GM19463 (cell line): ENCODE measurements around the gene COL4A6.
A peak's percentile ranks its signal among the peaks of the same experiment; 100 is the strongest.
"Not testable (repeated sequence)": the region's sequence is repeated elsewhere in the genome, so short reads cannot be mapped to it uniquely, and the experiment has no call there.

Source experiments
- ATAC-seq: cut with Tn5 transposase; IDR thresholded peaks from one replicate; pipeline ENCODE4 v1.9.1; 2021; ENCODE audit warnings: mild to moderate bottlenecking, moderate library complexity; ENCODE audit not compliant: unreplicated experiment

Gene COL4A6

GRCh38 chrX:108438110-108438623 is at the start of gene COL4A6:
Gene COL4A6 (minus strand): TSS chrX:108438422. CDS start chrX:108438196, 226 bp downstream.
- no peak for ATAC-seq

DNA sequence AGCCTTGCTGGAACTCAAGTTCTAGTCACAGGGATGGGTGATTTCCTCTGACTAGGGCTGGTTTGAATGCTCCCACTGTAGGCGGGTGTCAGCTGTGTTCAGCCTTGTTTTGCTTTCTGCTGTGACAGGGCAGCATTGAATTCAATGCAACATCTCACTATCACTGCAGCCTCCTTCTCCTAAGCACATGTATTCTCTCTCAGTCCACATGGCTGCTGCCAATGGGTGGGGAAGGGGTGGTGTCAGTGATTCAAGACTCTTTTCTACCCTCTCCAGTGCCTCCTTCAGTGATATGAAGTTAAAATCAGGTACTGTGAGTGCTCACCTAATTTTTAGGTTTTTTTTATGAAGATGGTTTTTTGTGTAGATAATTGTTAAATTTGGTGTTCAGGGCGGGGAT is 47.7 kb upstream of the COL4A6 start:
- ATAC-seq, result no peak

DNA sequence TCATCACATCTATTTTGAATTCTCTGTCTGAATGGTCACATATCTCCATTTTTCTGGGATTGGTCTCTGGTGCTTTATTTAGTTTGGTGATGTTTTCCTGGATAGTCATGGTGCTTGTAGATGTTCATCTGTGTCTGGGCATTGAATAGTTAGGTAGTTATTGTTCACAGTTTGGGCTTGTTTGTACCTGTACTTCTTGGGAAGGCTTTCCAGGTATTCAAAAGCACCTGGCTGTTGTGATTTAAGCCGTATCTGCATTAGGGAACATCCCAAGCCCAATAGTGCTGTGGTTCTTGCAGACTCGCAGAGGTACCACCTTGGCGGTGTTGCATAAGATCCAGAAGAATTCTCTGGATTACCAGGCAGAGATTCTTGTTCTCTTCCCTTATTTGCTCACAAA is 46.0 kb upstream of the COL4A6 start:
- no peak for ATAC-seq

DNA sequence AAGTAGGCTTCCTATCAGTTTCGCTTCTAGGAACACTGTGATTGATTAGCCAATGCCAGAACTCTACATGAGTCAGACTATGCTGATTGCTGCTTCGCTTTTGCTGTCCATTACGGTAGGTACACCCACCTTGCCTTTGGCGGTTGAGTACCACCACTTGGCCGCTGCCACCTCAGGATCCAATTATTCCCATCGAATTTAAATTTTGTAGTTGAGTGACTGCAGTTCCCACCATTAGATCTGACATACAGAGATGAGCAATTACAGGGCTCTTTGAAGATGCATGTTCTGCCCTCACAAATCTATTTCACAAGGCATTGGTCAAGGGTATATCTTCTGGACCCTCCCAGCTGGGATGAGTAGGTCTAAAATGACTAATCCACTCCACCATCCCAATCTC is 43.3 kb upstream of the COL4A6 start:
- not testable (repeated sequence) for ATAC-seq

DNA sequence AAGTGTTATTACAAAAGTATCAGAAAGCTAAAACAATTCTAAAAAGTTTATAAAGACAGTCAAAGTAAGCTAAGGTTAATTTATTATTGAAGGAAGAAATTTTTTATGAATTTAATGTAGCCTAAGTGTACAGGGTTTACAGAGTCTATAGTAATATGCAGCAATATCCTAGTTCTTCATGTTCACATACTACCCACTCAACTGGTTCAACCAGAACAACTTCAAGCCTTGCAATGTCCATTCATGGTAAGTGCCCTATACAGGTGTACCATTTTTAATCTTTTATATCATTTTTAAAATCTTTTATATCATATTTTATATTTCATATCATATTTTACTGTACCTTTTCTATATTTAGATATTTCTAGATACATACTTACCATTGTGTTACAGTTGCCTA is 35.8 kb upstream of the COL4A6 start:
- no peak for ATAC-seq

DNA sequence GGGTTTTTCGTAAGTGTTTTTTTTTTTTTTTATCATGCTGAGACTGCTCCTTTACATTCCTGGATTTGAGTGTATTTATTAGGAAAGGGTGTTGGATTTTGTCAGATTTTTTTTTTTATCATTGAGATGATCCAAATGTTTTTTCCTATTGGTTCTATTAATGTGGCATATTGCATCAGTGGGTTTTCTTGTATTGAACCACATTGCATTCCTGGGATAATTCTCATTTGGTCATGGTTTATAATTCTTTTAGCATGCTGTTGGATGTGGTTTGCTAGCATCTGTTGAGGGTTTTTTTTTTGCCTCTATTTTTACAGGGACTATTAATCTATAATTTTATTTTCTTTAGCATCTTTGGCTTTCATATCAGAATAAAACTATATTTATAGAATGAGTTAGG is 30.3 kb upstream of the COL4A6 start:
- no peak for ATAC-seq

DNA sequence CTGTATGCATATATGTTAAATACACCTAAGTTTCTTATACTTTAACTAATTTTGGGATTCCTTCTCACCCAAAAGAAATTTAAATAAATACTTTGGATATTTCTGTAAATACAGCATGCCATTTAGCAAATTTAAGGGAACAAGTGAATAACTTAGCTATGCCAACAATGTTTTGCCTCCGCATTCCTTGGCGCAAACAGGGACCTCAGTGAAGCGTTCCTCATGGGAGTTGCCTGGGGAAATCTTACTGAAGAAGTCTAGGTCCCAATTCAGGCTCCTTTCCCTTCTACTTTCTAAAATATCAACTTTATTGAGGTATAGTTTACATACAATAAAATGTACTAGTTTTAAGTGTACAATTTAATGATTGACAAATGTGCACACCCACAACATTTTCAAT is 26.4 kb upstream of the COL4A6 start:
- ATAC-seq, result no peak

GRCh38 chrX:108456971-108457477 is 18.8 kb upstream of the COL4A6 start:
- no peak for ATAC-seq

- ATAC-seq, result no peak
These were observed 15.6 kb upstream of the COL4A6 start for GRCh38 chrX:108453841-108454240.

- no peak for ATAC-seq
These were observed 9.1 kb upstream of the COL4A6 start for GRCh38 chrX:108447303-108447702.

DNA sequence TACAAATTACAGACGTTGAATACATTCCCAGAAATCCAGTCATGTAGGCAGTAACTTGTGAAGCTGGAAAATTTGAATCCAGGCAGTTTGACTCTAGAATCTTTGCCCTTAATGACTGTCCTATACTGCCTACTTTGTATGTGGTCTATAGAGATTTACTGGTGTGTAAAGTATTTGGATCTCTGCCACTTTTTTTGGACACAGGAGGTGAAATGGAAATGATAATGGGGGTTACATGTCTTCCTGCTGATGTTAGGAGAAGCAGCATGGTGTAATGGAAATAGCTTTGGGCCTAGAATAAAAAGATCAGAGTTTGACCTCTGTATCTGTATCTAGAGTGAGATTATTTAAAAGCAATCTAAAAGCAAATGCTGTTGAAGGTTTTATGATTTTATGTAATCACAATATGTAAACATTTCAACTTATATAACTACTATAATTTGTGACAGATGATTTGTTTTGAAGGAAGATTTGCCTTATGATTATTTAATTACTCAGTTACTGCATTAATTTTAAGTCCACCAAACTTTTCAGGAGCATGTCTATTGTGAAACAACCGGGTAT is 4.8 kb upstream of the COL4A6 start:
- ATAC-seq, result no peak

DNA sequence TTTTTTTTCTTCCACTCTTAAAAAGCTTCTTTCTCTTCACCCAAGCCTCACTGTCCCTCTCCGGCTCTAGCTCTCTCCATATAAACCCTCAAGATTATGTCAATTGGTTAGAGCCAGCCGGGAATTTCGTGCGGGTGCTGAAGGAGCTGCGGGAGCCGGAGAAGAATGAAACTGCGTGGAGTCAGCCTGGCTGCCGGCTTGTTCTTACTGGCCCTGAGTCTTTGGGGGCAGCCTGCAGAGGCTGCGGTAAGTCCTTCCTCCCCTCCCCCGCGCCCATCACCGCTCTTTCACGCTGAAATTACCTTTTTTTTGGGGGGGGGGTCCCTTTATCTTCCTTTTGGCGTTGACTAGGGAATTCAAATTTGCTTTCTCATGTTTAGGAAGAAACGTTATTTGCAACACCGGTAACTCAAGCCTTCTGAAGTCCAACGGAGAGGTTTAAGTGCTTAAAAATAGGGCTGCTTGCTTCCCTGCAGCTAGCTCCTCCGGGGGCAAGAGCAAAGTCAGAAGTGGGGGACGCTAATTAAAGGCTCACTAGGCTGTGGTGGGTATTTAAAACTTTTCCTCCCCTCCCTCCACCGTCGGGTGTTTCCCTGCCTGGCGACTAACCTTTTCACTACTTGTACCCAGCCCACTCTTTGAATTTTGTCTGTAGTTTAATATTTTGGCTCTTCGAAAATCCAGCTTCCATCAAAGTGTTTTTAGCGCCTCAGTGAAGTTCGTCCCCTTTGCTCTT is 1.9 kb upstream of the COL4A6 start:
- no peak for ATAC-seq

DNA sequence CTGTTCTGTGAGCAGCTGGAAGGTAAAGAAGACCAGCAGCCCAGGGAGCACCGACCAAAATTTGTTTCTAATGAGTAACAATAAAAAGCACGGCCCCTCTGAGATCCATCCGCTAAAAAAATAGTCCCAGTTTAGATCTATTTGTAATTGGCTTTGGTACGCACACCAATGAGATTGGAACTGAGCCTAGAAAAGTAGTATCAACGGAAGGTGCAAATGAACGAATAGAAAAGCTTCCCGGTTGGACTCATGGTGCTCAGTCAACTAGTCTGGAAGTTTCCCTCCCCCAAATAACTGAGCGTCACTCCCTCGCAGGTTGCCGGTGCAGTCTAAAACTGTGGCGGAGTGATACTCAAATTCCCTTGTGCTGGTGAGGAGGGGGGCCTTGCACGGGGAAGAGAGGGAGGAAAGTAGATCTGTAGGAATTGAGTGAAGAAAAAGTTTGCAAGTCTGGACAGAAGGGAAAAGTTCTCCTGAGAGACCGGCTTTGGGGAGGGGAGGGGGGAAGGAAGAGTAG is 1.3 kb upstream of the COL4A6 start, which contains the start of gene COL4A5:
Gene COL4A5 (plus strand): TSS at position 413 of the 517 bp plus-strand sequence. CDS start 288 bp downstream, outside the sequence.
- ATAC-seq, result no peak

- ATAC-seq, result no peak
These were observed 693 bp downstream of the COL4A6 start for GRCh38 chrX:108437349-108438109.

- ATAC-seq, result no peak
These were observed 3.0 kb downstream of the COL4A6 start for GRCh38 chrX:108435261-108435660.

DNA sequence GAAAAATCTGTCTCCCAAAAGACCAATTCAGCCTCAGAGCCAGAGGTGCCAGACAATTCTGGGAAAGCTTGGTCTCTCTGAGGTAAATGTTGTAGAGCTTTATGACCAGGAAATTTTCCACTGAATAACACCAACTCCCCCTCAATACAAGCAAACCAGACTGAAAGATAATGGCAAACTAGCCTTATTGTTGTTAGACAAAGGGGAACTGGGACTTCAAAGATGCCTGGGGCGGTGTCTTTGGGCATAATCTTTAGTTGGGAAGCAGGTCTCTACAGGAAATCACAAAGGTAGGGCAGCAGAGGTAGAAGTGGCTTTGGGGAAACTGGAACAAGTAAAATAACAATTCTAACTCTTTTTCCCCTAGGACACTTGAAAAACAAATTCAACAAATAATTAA is 12.0 kb downstream of the COL4A6 start:
- ATAC-seq, result no peak

GRCh38 chrX:108420481-108420880 is 17.7 kb downstream of the COL4A6 start:
- no peak for ATAC-seq

DNA sequence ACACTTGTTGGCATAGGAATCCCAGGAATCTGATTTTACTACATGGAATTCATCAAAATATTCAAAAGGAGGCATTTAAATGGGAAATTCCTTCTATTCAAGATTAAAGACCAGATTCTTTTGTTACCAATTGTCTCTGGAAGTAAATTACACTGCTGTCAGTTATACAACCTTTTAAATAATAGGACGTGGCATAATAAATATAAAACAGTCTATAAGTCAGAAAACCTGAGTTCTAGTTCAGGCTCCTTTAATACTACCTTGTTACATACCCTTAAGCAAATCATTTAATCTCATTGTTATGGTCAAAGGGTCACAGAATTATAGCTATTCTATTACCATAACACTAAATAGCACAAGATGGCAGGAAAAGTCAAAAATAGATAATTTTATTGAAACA is 18.8 kb downstream of the COL4A6 start:
- ATAC-seq, result no peak

GRCh38 chrX:108417257-108417656 is 21.0 kb downstream of the COL4A6 start:
- peak; percentile 71 for ATAC-seq

GRCh38 chrX:108415891-108416290 is 22.3 kb downstream of the COL4A6 start:
- ATAC-seq, result no peak

DNA sequence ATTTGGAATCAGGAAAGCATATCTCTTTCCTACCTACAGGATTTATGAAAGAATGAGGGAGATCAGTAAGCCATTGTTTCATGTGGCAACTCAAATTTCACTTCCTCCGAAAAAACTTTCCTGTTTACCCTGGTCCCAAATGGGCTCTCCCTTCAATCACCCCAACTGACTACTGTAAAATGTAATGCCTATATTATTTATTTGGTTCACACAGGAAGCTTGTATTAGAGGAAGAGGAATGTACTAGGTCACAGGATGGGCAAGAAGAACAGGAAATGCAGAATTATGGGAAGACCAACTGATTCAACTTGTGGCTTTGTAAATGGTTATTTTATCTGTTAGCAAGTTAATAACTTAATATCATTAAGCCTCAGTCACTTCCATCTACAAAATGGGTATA is 23.1 kb downstream of the COL4A6 start:
- ATAC-seq, result no peak
